Fibroblast of mammary gland (primary cell): ENCODE results near the gene TSHZ2.

Source experiments
- DNase-seq: peaks from one replicate; pipeline ENCODE4 v3.0.0-alpha.2; 2010; ENCODE audit warnings: low read depth
- H3K4me3 ChIP-seq: 2 replicates; pipeline ENCODE4 v1.5.1; 2011; ENCODE audit warnings: low read depth, mild to moderate bottlenecking, low read length, moderate library complexity; ENCODE audit not compliant: control insufficient read depth
- TF ChIP-seq, protein P1 (sequence below): conservative IDR thresholded peaks from 2 replicates; pipeline ENCODE4 v1.5.1; 2011; ENCODE audit warnings: low read depth, low read length, inconsistent platforms; ENCODE audit not compliant: control insufficient read depth, insufficient read depth

The TSHZ2 gene

GRCh38 chr20:53104884-53105283 is 132.7 kb downstream of the TSHZ2 start:
- no peak overlapping the region for H3K4me3 ChIP-seq
- DNase-seq: peak; percentile 69
- TF ChIP-seq, protein P1, sequence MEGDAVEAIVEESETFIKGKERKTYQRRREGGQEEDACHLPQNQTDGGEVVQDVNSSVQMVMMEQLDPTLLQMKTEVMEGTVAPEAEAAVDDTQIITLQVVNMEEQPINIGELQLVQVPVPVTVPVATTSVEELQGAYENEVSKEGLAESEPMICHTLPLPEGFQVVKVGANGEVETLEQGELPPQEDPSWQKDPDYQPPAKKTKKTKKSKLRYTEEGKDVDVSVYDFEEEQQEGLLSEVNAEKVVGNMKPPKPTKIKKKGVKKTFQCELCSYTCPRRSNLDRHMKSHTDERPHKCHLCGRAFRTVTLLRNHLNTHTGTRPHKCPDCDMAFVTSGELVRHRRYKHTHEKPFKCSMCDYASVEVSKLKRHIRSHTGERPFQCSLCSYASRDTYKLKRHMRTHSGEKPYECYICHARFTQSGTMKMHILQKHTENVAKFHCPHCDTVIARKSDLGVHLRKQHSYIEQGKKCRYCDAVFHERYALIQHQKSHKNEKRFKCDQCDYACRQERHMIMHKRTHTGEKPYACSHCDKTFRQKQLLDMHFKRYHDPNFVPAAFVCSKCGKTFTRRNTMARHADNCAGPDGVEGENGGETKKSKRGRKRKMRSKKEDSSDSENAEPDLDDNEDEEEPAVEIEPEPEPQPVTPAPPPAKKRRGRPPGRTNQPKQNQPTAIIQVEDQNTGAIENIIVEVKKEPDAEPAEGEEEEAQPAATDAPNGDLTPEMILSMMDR: no peak

GRCh38 chr20:53116733-53117132 is 144.6 kb downstream of the TSHZ2 start:
- TF ChIP-seq, protein P1: no peak
- no peak for DNase-seq
- no peak overlapping the region for H3K4me3 ChIP-seq

DNA sequence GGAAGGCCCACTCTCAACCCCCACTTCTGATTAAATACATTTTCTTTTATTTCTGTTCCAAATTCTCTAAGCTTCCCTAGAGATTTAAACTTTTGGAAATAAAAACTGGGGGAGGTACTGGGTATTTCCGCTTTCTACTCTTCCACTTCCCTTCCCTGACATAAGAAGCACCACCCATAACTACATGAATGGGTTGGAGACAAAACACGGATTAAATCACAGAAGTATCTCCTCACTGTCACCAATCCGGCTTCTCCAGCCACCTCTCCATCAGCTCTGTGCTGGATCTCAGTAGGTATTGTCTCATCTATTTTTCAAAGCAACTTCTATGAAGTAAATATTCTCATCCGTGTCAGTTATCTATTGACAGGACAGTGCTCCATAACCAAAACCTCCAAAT is 150.7 kb downstream of the TSHZ2 start:
- TF ChIP-seq, protein P1: no peak

DNA sequence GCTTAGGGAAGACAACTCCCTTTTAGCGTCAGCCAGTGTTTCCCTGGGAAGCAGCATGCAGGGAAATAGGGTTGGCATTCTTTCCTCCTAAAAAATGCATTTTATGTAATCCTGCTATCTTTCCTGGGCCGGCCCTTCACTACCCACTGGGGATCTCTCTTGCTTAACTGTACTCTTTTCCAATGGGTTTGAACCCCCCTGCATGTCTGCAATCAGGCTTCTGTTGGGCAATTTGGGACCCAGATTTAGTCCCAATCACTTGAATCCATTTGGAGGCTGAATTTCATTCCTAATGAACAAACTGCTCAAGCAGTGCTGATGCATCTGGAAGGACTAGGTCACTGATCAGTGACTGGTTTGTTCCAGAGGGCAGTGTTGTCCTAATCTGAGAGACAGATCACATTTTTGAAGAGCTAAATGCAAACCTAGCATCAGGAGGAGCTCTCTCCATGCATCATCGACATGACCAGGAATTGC is 152.0 kb downstream of the TSHZ2 start:
- peak; percentile 30 for DNase-seq
- no peak overlapping the region for H3K4me3 ChIP-seq
- TF ChIP-seq, protein P1: no peak

More for the DNA sequence above, 150.7 kb downstream of the TSHZ2 start:
- no peak for DNase-seq
- H3K4me3 ChIP-seq: no peak overlapping the region

DNA sequence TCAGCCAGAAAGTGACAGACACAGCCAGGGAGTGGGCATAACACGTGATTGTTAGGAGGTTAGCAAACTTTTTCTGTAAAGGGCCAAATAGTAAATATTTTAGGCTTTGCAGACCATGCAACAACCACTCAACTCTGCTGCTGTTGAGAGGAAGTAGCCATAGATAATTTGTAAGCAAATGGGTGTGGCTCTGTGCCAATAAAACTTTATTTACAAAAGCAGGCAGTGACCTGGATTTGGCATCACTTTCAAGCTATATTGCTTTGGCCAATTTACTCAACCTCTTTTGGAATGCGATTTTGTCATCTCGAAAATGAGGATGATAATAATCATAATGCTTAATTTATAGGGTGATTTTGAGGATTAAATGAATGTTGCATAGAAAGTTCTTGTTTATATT is 152.6 kb downstream of the TSHZ2 start:
- DNase-seq: no peak
- TF ChIP-seq, protein P1: no peak
- H3K4me3 ChIP-seq: no peak overlapping the region

DNA sequence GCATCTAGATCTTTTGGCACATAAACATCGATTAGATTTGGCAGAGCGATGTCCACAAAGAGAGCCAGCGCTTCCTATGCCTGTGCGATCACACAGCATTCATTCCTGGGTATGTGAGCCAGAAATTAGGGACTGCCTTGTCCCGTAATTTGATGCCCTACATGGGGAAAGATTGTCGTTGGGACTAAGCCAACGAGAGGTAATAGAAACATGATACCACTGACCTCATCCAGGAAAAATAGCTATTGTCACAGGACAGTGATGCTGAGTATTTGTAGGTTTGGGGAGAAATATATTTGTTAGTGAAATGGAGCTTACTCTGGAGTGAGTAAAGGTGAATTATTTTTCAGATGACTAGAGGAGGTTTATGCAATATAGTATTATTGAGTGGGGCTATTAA is 154.0 kb downstream of the TSHZ2 start:
- peak; percentile 26 for DNase-seq
- no peak overlapping the region for H3K4me3 ChIP-seq
- TF ChIP-seq, protein P1: no peak

DNA sequence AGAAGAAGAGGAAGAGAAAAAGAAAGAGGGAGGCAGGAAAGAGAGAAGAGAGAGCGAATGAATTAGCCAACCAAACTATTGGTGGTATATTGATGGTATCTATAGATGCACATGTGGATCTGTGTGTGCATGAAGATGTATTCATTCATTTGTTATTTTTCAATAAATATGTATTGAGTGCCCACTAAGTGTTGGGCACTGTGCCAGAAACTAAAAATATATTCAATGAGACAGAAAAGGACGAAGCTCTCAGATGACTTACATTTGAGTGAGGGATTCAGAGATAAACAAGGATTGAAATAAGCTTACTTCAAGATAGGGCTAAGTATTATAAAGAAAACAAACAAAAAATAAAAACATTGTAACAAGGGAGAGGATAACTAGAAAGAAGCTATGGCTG is 154.9 kb downstream of the TSHZ2 start:
- H3K4me3 ChIP-seq: no peak overlapping the region
- TF ChIP-seq, protein P1: no peak
- no peak for DNase-seq
